ENCODE data around the gene MPHOSPH9. TPM values are rescaled to one million over a fixed set of nuclear protein-coding genes. Genes with fewer than 3 reads are reported as not detected.

The MPHOSPH9 gene
- total and polyA plus RNA-seq, 2 of the 13 experiments (the other 11 are each of a cell fraction or from before 2014, with no cell fraction given): 20.3 to 63.4 TPM

- TF ChIP-seq, protein P1, sequence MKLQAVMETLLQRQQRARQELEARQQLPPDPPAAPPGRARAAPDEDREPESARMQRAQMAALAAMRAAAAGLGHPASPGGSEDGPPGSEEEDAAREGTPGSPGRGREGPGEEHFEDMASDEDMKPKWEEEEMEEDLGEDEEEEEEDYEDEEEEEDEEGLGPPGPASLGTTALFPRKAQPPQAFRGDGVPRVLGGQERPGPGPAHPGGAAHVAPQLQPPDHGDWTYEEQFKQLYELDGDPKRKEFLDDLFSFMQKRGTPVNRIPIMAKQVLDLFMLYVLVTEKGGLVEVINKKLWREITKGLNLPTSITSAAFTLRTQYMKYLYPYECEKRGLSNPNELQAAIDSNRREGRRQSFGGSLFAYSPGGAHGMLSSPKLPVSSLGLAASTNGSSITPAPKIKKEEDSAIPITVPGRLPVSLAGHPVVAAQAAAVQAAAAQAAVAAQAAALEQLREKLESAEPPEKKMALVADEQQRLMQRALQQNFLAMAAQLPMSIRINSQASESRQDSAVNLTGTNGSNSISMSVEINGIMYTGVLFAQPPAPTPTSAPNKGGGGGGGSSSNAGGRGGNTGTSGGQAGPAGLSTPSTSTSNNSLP (IDR thresholded peaks at IDR 0.05; ENCODE audit: low read depth, low read length): 0 out of 2 replicates have a peak, but pooled peaks have one; percentile 12
- TF ChIP-seq, protein P2, sequence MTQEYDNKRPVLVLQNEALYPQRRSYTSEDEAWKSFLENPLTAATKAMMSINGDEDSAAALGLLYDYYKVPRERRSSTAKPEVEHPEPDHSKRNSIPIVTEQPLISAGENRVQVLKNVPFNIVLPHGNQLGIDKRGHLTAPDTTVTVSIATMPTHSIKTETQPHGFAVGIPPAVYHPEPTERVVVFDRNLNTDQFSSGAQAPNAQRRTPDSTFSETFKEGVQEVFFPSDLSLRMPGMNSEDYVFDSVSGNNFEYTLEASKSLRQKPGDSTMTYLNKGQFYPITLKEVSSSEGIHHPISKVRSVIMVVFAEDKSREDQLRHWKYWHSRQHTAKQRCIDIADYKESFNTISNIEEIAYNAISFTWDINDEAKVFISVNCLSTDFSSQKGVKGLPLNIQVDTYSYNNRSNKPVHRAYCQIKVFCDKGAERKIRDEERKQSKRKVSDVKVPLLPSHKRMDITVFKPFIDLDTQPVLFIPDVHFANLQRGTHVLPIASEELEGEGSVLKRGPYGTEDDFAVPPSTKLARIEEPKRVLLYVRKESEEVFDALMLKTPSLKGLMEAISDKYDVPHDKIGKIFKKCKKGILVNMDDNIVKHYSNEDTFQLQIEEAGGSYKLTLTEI (CRISPR knock-in tag; conservative IDR thresholded peaks at IDR 0.05): no peak
- TF ChIP-seq ZNF224 (CRISPR knock-in tag; IDR thresholded peaks at IDR 0.05): 0 out of 2 replicates have a peak, but pooled peaks have one; percentile 21
- no peak for TF ChIP-seq ZNF549 (CRISPR knock-in tag; IDR thresholded peaks at IDR 0.05)
- peak; percentile 98 for TF ChIP-seq ZFX (CRISPR knock-in tag; IDR thresholded peaks at IDR 0.05; ENCODE audit: low read depth)
- TF ChIP-seq ZNF484 (CRISPR knock-in tag; IDR thresholded peaks at IDR 0.05; ENCODE audit: borderline replicate concordance, low read depth): no peak
- peak; percentile 59; the same call in 1 of the 2 replicates for TF ChIP-seq SALL2 (CRISPR knock-in tag; IDR thresholded peaks at IDR 0.05)
- TF ChIP-seq ZNF280B (CRISPR knock-in tag; IDR thresholded peaks at IDR 0.05; ENCODE audit: borderline replicate concordance): peak; percentile 44; the same call in 1 of the 2 replicates
- TF ChIP-seq SMAD9 (CRISPR knock-in tag; IDR thresholded peaks at IDR 0.05): peak; percentile 46; the same call in 1 of the 2 replicates
- TF ChIP-seq YEATS4 (CRISPR knock-in tag; IDR thresholded peaks at IDR 0.05; ENCODE audit: borderline replicate concordance): peak; percentile 98
- 0 out of 2 replicates have a peak, but pooled peaks have one; percentile 58 for TF ChIP-seq ZNF761 (CRISPR knock-in tag; conservative IDR thresholded peaks at IDR 0.05)
- peak; percentile 51; the same call in 1 of the 2 replicates for TF ChIP-seq FOXC1 (CRISPR knock-in tag; IDR thresholded peaks at IDR 0.05; ENCODE audit: borderline replicate concordance)
- peak; percentile 96 for TF ChIP-seq ZNF607 (CRISPR knock-in tag; IDR thresholded peaks at IDR 0.05; ENCODE audit: borderline replicate concordance)
- TF ChIP-seq, protein P3, sequence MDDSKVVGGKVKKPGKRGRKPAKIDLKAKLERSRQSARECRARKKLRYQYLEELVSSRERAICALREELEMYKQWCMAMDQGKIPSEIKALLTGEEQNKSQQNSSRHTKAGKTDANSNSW (CRISPR knock-in tag; IDR thresholded peaks at IDR 0.05; ENCODE audit: borderline replicate concordance): peak; percentile 83
- no peak for TF ChIP-seq NPAS2 (CRISPR knock-in tag; IDR thresholded peaks at IDR 0.05; ENCODE audit: borderline replicate concordance)
- peak; percentile 80; the same call in 1 of the 2 replicates for TF ChIP-seq HOXA3 (CRISPR knock-in tag; IDR thresholded peaks at IDR 0.05)
- no peak for TF ChIP-seq HNF1A (IDR thresholded peaks at IDR 0.05; ENCODE audit: low read depth)
- TF ChIP-seq HNF1A (CRISPR knock-in tag; IDR thresholded peaks at IDR 0.05; ENCODE audit: borderline replicate concordance): peak; percentile 33; the same call in 1 of the 2 replicates
- TF ChIP-seq BRCA1 (CRISPR knock-in tag; IDR thresholded peaks at IDR 0.05): 0 out of 2 replicates have a peak, but pooled peaks have one; percentile 50
Observed at GRCh38 chr12:123232807-123233504, at the start of gene MPHOSPH9, which contains the start of gene MTRFR (continued).
